Smooth muscle cell of the coronary artery (primary cell): ENCODE measurements around the gene RAB20. TPM values are rescaled to one million over a fixed set of nuclear protein-coding genes. Genes with fewer than 3 reads are reported as not detected.

ENCODE experiments used
- total RNA-seq: library from RNA; depleted of rRNA; stranded (reverse); fragments of >200 nt; gene quantifications from 2 replicates; pipeline ENCODE4 v1.2.3, GENCODE V29; 2014; ENCODE audit warnings: low replicate concordance

The RAB20 gene
- total RNA-seq, result 4.1 and 9.1 TPM in 2 replicates

GRCh38 chr13:110561344-110562035 is at the start of gene RAB20:
Gene RAB20 (minus strand): TSS chr13:110561722. CDS start chr13:110561519, 203 bp downstream.

Other genes with a start within 250 kb of the RAB20 start
- 17.4 and 21.3 TPM in 2 replicates for gene NAXD, start 53.8 kb upstream of the RAB20 start, total RNA-seq
- gene CARS2, start 144.4 kb upstream of the RAB20 start, total RNA-seq, result 55.8 and 111 TPM in 2 replicates
- gene ING1, start 152.0 kb upstream of the RAB20 start, total RNA-seq, result 12.9 and 26.3 TPM in 2 replicates